ENCODE data around the gene MKNK1.

The MKNK1 gene

GRCh38 chr1:46592823-46593222 is 11.2 kb downstream of the MKNK1 start:
- no peak for FAIRE-seq
- no peak for DNase-seq (ENCODE audit: insufficient read length)
- TF ChIP-seq POLR2A (IDR thresholded peaks at IDR 0.05; ENCODE audit: low read depth, low read length) (no peak), TAF1 (IDR thresholded peaks at IDR 0.05; ENCODE audit: borderline replicate concordance, low read depth, low read length) (no peak), POLR2AphosphoS5 (IDR thresholded peaks at IDR 0.05; ENCODE audit: low read depth, low read length) (no peak)

DNA sequence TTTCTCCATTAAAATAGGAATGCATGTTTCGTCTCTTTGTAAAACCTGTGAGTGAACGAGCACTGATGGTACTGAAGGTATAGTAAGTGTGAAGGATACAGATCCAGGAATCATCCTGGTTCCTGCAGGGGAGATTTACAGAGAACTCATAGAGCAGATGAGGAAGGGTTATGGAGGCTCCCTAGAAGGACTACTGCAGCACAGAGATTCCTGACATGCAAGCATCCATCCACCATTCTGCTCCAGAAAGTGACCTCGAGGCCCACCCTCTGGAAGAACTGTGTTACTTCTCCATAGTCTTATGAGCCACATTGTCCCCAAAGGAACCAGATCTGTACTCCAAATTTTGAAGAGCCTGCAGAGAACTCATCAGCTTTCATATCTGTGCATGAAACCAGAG is 14.5 kb downstream of the MKNK1 start:
- DNase-seq (ENCODE audit: insufficient read length): no peak
- FAIRE-seq: no peak
- TF ChIP-seq POLR2AphosphoS5 (IDR thresholded peaks at IDR 0.05; ENCODE audit: low read depth, low read length) (no peak), POLR2A (IDR thresholded peaks at IDR 0.05; ENCODE audit: low read depth, low read length) (no peak), TAF1 (IDR thresholded peaks at IDR 0.05; ENCODE audit: borderline replicate concordance, low read depth, low read length) (no peak)

DNA sequence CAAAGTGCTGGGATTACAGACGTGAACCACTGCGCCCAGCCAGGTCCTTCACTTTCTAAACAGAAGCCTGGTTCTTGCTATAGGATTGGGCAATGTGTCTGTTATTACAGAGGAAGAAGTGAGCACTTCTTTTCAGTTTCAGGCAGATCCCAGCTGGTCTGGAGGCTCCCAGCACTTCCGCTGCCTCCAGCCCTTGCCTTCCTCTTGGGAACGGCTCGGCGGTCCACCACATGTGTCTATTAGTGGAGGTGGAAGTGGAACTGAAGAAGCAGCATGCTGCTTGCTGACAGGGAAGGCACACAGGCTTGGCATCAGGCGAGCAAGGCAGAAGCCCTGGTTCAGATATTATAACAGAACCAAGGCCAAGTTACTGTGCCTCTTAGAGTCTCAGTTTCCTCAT is 17.0 kb downstream of the MKNK1 start:
- no peak for TF ChIP-seq TAF1 (IDR thresholded peaks at IDR 0.05; ENCODE audit: borderline replicate concordance, low read depth, low read length)
- TF ChIP-seq POLR2AphosphoS5 (IDR thresholded peaks at IDR 0.05; ENCODE audit: low read depth, low read length): no peak
- TF ChIP-seq POLR2A (IDR thresholded peaks at IDR 0.05; ENCODE audit: low read depth, low read length): no peak
- DNase-seq (ENCODE audit: insufficient read length) (no peak), FAIRE-seq (no peak)

GRCh38 chr1:46585312-46585938 is 18.6 kb downstream of the MKNK1 start:
- FAIRE-seq (no peak), DNase-seq (ENCODE audit: insufficient read length) (no peak)
- TF ChIP-seq TAF1 (IDR thresholded peaks at IDR 0.05; ENCODE audit: borderline replicate concordance, low read depth, low read length) (no peak), POLR2AphosphoS5 (IDR thresholded peaks at IDR 0.05; ENCODE audit: low read depth, low read length) (no peak), POLR2A (IDR thresholded peaks at IDR 0.05; ENCODE audit: low read depth, low read length) (no peak)

DNA sequence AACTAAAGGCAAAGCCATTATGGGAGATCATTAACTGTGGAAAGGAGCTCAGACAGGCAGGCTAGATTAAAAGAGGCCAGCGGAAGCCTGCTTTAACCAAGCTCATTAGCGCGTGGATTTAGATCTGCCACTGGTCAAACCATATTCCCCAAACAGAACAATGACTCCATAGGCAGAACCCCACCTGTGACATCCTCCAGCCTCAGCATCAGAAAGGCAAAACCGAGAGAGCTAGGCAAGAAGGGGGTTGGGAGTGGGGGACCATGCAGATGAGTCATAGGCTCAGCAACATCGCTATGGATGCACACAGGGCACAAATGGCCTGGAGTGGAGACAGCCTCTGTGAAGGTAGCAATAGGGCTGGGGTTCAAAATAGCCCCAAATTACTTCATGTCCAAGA is 20.6 kb downstream of the MKNK1 start:
- FAIRE-seq (no peak), DNase-seq (ENCODE audit: insufficient read length) (no peak)
- TF ChIP-seq TAF1 (IDR thresholded peaks at IDR 0.05; ENCODE audit: borderline replicate concordance, low read depth, low read length): no peak
- no peak for TF ChIP-seq POLR2AphosphoS5 (IDR thresholded peaks at IDR 0.05; ENCODE audit: low read depth, low read length)
- no peak for TF ChIP-seq POLR2A (IDR thresholded peaks at IDR 0.05; ENCODE audit: low read depth, low read length)

- FAIRE-seq: no peak
- DNase-seq (ENCODE audit: insufficient read length): no peak
- TF ChIP-seq POLR2AphosphoS5 (IDR thresholded peaks at IDR 0.05; ENCODE audit: low read depth, low read length) (no peak), POLR2A (IDR thresholded peaks at IDR 0.05; ENCODE audit: low read depth, low read length) (no peak), TAF1 (IDR thresholded peaks at IDR 0.05; ENCODE audit: borderline replicate concordance, low read depth, low read length) (no peak)
Observed at GRCh38 chr1:46582972-46583371, 21.1 kb downstream of the MKNK1 start.

DNA sequence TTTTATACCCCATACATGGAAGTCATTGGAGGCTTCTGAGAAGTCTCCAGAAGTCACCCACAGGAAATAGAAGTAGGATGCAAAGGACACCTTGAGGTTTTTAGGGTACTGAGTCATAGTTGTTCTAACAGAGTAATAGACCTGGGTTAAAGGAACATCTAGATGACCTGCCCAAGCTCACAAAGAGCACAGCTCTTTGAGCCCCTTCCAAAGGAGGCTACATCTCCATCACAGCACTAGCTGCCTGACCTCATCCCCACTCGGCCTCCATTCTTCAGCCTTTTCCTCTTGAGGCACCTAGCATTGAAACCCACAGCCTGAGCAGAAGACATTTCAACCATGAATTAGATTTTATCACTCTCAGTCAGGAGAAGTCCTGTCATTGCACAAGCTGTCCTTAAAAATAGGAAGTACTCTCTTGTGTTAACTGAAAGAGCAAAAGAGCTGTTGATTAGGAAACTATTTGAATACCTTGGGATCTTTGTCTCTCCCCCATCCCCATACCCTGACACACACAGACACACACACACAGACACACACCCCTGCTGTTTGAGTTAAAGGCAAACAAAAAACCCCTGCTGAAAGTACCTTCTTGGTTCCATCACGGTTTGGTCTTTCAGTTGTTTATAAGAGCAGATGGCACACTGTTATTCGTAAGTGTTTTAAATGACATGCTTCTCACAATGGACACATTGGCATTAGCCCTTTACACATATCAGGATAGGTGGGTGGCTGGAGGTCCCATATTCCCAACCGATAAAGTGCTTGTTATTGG is 22.2 kb downstream of the MKNK1 start:
- DNase-seq (ENCODE audit: insufficient read length) (no peak), FAIRE-seq (no peak)
- TF ChIP-seq POLR2A (IDR thresholded peaks at IDR 0.05; ENCODE audit: low read depth, low read length) (no peak), TAF1 (IDR thresholded peaks at IDR 0.05; ENCODE audit: borderline replicate concordance, low read depth, low read length) (no peak), POLR2AphosphoS5 (IDR thresholded peaks at IDR 0.05; ENCODE audit: low read depth, low read length) (no peak)

GRCh38 chr1:46580140-46580903 is 23.7 kb downstream of the MKNK1 start:
- no peak for TF ChIP-seq POLR2A (IDR thresholded peaks at IDR 0.05; ENCODE audit: low read depth, low read length)
- no peak for TF ChIP-seq POLR2AphosphoS5 (IDR thresholded peaks at IDR 0.05; ENCODE audit: low read depth, low read length)
- TF ChIP-seq TAF1 (IDR thresholded peaks at IDR 0.05; ENCODE audit: borderline replicate concordance, low read depth, low read length): no peak
- DNase-seq (ENCODE audit: insufficient read length) (no peak), FAIRE-seq (no peak)

DNA sequence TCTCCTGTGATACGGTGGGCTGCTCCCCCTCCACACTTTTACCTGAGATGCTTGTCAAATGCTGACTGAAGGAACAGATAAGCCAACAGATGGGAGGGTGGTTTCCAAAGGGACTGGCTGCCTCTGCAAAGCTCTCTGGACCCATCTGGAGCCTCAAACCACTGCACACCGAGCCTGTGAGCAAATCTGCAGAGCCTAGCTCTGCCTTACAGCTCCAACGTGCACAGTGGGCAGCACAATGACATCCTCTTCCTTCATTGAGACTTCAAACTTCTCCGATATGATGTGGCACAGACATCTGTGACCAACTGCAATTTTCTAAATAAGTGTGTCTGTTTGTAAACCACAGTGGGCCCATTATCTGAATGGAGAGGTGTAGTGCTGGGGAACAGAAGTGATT is 26.4 kb downstream of the MKNK1 start:
- FAIRE-seq (no peak), DNase-seq (ENCODE audit: insufficient read length) (no peak)
- no peak for TF ChIP-seq TAF1 (IDR thresholded peaks at IDR 0.05; ENCODE audit: borderline replicate concordance, low read depth, low read length)
- TF ChIP-seq POLR2A (IDR thresholded peaks at IDR 0.05; ENCODE audit: low read depth, low read length): no peak
- TF ChIP-seq POLR2AphosphoS5 (IDR thresholded peaks at IDR 0.05; ENCODE audit: low read depth, low read length): no peak

DNA sequence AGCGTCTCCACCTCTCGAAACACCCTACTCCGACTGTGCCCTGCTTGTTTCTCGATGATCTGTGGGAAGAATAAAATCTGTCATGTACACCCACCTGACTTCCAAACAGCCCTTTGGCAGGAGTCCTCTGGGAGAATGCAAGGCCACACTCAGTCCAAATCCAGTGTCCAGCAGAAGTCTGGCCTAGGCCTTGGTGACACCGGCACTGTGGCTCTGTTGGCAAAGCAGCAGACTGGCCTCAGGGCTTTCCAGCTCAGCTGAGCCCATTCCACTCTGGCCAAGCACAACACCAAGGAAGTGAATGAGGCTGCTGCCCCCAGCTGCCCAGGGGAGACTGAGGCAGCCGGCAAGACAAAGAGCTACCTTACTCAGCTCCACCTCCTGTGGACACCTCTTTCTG is 27.5 kb downstream of the MKNK1 start:
- TF ChIP-seq TAF1 (IDR thresholded peaks at IDR 0.05; ENCODE audit: borderline replicate concordance, low read depth, low read length) (no peak), POLR2A (IDR thresholded peaks at IDR 0.05; ENCODE audit: low read depth, low read length) (no peak), POLR2AphosphoS5 (IDR thresholded peaks at IDR 0.05; ENCODE audit: low read depth, low read length) (no peak)
- DNase-seq (ENCODE audit: insufficient read length): no peak
- FAIRE-seq: no peak

DNA sequence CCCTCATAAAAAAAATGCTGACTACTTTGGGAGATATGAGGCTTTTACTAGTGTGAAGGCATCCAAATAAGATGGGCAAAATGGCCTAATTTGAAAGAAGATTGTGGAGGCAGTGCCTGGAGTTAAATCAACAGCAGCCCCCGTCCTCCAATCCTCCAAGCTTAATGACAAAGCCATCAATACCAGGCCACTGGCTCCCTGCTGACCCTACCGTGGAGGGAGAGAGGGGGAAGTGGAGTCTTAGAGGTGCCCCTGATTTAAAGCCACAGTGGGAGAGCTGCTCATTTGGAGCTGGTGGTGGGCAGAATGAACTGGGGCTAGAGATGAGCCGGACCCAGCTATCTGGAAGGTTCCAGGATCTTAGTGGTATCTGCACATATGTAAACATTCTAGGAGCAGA is 28.3 kb downstream of the MKNK1 start:
- DNase-seq (ENCODE audit: insufficient read length) (no peak), FAIRE-seq (no peak)
- TF ChIP-seq POLR2AphosphoS5 (IDR thresholded peaks at IDR 0.05; ENCODE audit: low read depth, low read length) (no peak), POLR2A (IDR thresholded peaks at IDR 0.05; ENCODE audit: low read depth, low read length) (no peak), TAF1 (IDR thresholded peaks at IDR 0.05; ENCODE audit: borderline replicate concordance, low read depth, low read length) (no peak)
